HG02884 (cell line): Measurements from ENCODE around the gene RBFOX1.

Experiments
- ATAC-seq: cut with Tn5 transposase; IDR thresholded peaks from one replicate; pipeline ENCODE4 v1.9.1; 2021; ENCODE audit warnings: mild to moderate bottlenecking, moderate library complexity; ENCODE audit not compliant: unreplicated experiment

Gene RBFOX1

DNA sequence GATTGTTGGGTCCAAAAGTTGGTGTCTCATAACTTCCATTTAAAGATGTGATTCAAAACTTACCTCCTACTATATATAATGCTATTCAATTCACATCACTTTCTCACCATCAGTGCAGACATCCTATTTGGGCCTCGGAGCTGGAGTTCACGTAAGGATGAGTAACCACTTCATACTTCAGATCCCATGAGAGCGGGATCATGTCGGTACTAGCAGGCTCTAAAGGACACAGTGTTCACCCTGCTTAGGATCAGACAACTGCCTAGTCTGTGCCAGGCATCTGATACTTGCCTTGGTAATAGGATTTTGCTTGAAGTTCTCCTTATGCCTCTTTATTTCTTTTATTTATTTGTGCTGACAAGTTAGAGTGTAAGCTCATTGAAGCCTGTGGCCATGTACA lies 39.5 kb downstream of the RBFOX1 start:
- ATAC-seq = no peak

DNA sequence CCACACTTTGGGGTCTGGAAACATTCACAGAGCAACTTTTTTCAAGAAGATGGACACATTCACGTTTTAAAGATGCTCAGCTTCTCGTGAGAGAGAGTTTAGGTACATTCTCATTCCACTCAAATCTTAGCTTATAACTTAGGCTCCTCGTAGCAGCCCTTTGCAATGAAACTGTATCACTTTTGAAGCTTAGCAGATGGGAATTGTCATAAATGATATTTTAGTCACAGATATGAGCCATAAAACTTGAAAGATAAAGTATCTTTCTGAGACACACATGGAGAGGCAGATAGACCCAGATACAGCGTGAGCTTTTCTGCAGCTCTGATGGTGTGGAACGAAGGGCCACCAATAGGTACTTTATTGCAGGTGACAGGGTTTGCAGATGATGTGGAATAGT lies 41.1 kb downstream of the RBFOX1 start:
- ATAC-seq = no peak

- ATAC-seq = no peak
Measured at GRCh38 chr16:7374614-7375174, 42.0 kb downstream of the RBFOX1 start.

GRCh38 chr16:7376227-7376626 lies 43.6 kb downstream of the RBFOX1 start:
- ATAC-seq = no peak

DNA sequence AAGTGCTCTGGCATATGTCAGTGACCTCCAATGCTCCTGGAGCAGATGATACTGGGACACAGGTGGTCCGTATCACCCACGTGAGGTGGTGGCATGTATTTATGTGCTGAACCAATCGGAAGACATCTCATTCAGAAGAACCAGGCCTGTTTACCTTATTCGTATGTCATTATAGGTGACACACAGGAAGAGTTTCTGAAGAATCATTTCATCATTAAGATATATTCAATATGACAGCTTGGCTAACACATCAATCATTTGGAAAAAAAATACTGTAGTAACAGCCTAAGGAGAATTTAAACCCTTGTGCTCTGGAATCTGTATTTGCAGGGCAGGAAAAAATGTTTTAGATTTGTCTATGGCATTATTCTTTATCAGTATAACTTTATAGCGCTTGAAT lies 44.6 kb downstream of the RBFOX1 start:
- no peak for ATAC-seq

DNA sequence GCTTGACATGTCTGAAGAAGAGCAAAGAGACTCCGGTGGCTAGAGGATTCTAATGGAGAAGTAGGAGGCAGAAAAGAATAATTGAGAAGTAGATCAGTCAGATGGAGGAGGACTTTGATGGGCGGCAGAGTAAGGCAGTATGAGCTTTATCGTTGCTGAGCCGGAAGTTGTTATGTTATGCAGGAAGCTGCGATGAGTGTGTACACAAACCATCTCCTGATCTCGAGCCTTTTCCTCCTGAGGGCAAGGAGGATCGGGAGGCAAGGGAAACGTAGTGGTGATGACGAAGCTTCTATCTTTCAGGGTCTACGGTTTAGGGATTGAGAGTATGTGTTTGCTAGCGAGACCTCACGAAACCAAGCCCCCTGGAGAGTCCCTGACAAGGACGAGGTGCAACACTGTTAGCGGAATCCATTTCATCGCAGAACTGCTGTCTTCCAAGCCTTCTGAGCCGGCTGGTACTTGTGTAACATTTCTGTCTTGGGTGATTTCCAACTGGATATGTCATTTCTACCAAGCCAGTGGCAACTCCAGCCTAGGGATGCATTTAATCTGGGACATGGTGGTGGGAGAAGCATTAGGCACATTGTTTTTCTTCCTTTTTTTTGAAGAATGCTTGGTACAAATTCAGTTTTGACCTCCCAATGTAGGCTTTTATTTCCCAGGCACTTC lies 45.5 kb downstream of the RBFOX1 start:
- ATAC-seq = no peak

GRCh38 chr16:7380441-7380840 lies 47.8 kb downstream of the RBFOX1 start:
- ATAC-seq = no peak

- no peak for ATAC-seq
Measured at GRCh38 chr16:7380911-7381310, 48.3 kb downstream of the RBFOX1 start.

DNA sequence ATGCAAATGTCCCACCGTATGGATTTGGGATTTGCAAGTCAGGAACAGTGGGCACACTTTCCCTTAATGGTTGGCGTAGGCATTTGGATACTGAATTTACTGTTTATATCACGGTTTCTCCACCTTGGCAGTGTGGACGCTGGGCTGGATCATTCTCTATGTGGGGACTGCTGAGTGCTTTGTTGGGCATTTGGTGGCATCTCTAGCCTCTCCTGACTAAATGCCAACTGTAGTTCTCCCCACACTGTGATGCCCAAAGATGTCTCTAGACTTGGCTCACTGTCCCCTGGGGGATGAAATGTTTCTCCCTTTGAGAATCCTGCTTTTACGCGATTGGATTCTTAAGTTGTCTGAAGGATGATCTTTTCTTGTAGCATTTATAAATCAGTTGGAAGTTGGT lies 49.0 kb downstream of the RBFOX1 start:
- no peak for ATAC-seq

- ATAC-seq = no peak
Measured at GRCh38 chr16:7382521-7382920, 49.9 kb downstream of the RBFOX1 start.

DNA sequence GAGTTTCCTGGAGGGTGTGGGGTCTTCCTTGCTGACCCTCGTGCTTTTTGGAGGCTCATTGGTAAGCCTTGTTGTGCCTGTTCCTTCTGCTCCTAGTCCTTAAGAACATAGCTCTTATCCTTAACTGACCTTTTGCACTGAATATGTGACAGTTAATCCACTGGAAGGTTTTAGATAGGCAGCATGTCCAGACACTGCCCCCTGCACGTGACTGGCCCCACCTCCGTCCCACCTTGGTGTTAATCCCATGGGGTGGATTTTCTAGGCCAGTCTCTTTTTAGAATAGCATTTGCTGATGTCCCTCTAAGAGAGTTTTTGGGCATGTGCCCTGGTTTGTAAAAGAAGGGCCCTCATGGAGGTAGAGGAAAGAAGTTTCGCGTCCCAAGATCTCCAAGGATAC lies 58.3 kb downstream of the RBFOX1 start:
- no peak for ATAC-seq

- no peak for ATAC-seq
Measured at GRCh38 chr16:7391694-7392093, 59.0 kb downstream of the RBFOX1 start.

- no peak for ATAC-seq
Measured at GRCh38 chr16:7392206-7392605, 59.6 kb downstream of the RBFOX1 start.

- no peak for ATAC-seq
Measured at GRCh38 chr16:7393680-7394079, 61.0 kb downstream of the RBFOX1 start.

GRCh38 chr16:7394720-7395336 lies 62.2 kb downstream of the RBFOX1 start:
- no peak for ATAC-seq

GRCh38 chr16:7397901-7398300 lies 65.3 kb downstream of the RBFOX1 start:
- ATAC-seq = no peak

DNA sequence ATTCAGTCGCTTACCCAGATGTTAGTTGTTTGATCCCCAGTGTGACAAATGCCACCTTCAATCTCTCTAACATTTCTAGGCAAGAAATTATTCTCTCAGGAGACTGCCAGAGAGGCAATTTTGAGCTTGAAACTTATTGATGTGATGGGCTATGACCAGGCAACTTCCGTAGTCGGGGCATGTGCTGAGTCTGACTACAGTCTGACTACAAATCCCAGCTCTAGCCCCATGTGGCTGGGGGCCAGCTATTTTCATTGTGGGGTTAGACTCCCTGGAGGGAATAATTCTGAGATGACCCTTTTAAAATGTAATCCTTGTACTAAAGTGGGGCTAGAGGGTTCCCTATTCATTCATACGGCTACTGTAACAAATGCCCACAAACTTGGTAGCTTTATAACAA lies 65.9 kb downstream of the RBFOX1 start:
- ATAC-seq = no peak

DNA sequence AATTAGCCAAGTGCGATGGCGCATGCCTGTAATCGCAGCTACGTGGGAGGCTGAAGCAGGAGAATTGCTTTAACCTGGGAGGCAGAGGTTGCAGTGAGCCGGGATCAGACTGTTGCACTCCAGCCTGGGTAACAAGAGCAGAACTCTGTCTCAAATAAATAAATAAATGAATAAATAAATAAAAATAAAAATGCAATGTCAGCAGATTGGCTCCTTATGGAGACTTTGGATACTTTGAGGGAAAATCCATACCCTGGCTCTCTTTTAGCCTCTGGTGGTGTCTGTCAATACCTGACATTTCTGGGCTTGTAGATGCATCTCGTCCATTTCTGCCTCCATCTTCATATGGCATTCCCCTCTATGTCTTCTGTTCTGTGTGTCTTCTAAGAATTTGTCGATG lies 66.7 kb downstream of the RBFOX1 start:
- no peak for ATAC-seq

DNA sequence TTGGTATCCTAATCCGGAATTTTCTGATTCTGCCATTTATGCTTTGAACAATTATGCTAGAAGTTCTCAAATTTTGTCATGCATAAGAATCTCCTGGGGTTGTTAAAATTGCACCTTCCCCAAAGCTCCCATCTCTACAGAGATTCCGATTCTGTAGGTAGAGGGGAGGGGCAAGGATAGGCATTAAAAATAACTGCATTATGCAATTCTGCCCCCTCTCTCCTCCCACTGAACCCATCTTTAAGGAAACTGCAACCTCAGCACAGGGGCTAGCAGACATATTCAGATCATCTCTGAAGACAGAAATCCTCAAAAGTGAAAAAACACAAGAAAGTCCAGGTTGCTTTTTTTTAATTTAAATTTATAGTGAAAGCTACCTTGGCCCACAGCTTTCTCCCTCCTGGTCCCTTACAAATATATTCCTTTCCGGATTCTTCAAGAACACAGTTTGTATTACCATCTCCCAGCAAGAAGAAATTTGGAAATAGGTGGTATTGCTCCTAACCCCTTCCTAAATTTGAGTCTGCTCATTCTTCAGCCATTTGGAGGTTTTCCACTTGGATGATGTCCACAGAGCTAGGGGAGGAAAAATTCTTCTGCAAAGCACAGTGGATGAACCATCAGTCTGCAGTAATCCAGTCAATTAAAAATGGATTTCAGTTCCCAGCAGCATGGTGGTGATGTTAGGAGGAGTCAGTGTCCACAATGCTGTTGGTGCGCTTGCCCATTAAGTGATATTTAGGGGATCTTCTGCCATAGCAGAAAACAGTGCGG lies 67.7 kb downstream of the RBFOX1 start:
- ATAC-seq = no peak

DNA sequence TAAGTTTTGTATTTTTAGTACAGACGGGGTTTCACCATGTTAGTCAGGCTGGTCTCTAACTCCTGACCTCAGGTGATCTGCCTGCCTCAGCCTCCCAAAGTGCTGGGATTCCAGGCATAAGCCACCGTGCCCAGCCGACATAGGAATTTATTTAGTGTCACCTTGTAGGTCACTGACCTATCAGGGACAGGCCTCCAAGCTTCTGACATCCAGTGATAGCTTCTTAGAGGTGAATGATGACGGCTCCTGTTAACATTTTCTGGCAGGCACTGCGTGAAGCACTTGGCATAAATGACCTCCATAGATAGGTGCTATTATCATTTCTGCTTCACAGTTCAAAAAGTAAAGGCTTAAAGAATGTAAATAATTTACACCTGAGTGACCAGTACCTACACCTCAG lies 71.6 kb downstream of the RBFOX1 start:
- ATAC-seq = no peak

- no peak for ATAC-seq
Measured at GRCh38 chr16:7405166-7405565, 72.5 kb downstream of the RBFOX1 start.
